ENCODE measurements around the gene C4orf50. TPM values are rescaled to one million over a fixed set of nuclear protein-coding genes. Genes with fewer than 3 reads are reported as not detected.

The C4orf50 gene
- total and polyA plus RNA-seq, 12 donors: 0.08 to 1.4 (median 0.56) TPM; not detected in 4

- Histone ChIP-seq H3K4me1 (replicated peaks in 1 of 2) (no peaks in the 10 kb centered on the region), H3K27me3 (peaks cover 6% of the 10 kb centered on the region), H3K27ac (no peak overlapping the region), H3K4me3 (no peak overlapping the region), H3K36me3 (replicated peaks in 1 of 2) (no peaks in the 10 kb centered on the region), H3K9me3 (replicated peaks in 1 of 3) (no peaks in the 10 kb centered on the region)
- WGBS, 4 donors: 67 to 79% (median 78%) methylated on average over 14 to 15 of the region's 15 CpGs
- peak in 1 of 7 donors; percentile 6 for DNase-seq
- TF ChIP-seq POLR2A (IDR thresholded peaks at IDR 0.05) (no peak), CTCF (IDR thresholded peaks at IDR 0.05) (no peak)
- intact Hi-C loops (cut with DNase I): no loop called here
These were observed 43.9 kb downstream of the C4orf50 start for GRCh38 chr4:5974321-5974720.

GRCh38 chr4:5973486-5974220 is 44.6 kb downstream of the C4orf50 start:
- Histone ChIP-seq H3K36me3 (replicated peaks in 1 of 2) (no peaks in the 10 kb centered on the region), H3K9me3 (replicated peaks in 1 of 3) (no peaks in the 10 kb centered on the region), H3K4me1 (replicated peaks in 1 of 2) (no peaks in the 10 kb centered on the region), H3K27ac (no peak overlapping the region), H3K4me3 (no peak overlapping the region), H3K27me3 (peaks cover 6% of the 10 kb centered on the region)
- WGBS, 4 donors: 81 to 84% (median 83%) methylated on average over 11 to 25 of the region's 25 CpGs
- TF ChIP-seq POLR2A (IDR thresholded peaks at IDR 0.05) (no peak), CTCF (IDR thresholded peaks at IDR 0.05) (no peak)
- intact Hi-C loops (cut with DNase I): no loop called here
- peak in 1 of 7 donors; percentile 27 for DNase-seq

GRCh38 chr4:5973033-5973432 is 45.2 kb downstream of the C4orf50 start:
- TF ChIP-seq POLR2A (IDR thresholded peaks at IDR 0.05) (no peak), CTCF (IDR thresholded peaks at IDR 0.05) (no peak)
- peaks cover 6% of the 10 kb centered on the region for H3K27me3 ChIP-seq

GRCh38 chr4:5972571-5972970 is 45.7 kb downstream of the C4orf50 start:
- H3K27me3 ChIP-seq: peaks cover 6% of the 10 kb centered on the region

More at GRCh38 chr4:5973033-5973432, 45.2 kb downstream of the C4orf50 start:
- Histone ChIP-seq H3K4me3 (no peak overlapping the region), H3K36me3 (replicated peaks in 1 of 2) (no peaks in the 10 kb centered on the region), H3K4me1 (replicated peaks in 1 of 2) (no peaks in the 10 kb centered on the region), H3K27ac (no peak overlapping the region), H3K9me3 (replicated peaks in 1 of 3) (no peaks in the 10 kb centered on the region)
- intact Hi-C loops (cut with DNase I): no loop called here
- peak in 1 of 7 donors; percentile 27 for DNase-seq
- WGBS, 4 donors: 49 to 82% (median 67%) methylated on average over 4 to 10 of the region's 10 CpGs

More at GRCh38 chr4:5972571-5972970, 45.7 kb downstream of the C4orf50 start:
- Histone ChIP-seq H3K9me3 (replicated peaks in 1 of 3) (no peaks in the 10 kb centered on the region), H3K27ac (no peak overlapping the region), H3K36me3 (replicated peaks in 1 of 2) (no peaks in the 10 kb centered on the region), H3K4me1 (replicated peaks in 1 of 2) (no peaks in the 10 kb centered on the region), H3K4me3 (no peak overlapping the region)
- TF ChIP-seq CTCF (IDR thresholded peaks at IDR 0.05) (no peak), POLR2A (IDR thresholded peaks at IDR 0.05) (no peak)
- no peak for DNase-seq
- 71 to 90% (median 89%) methylated on average over 3 to 11 of the region's 11 CpGs for WGBS, 4 donors
- intact Hi-C loops (cut with DNase I): no loop called here
